ENCODE data around the gene NFKB1. TPM values are rescaled to one million over a fixed set of nuclear protein-coding genes. Genes with fewer than 3 reads are reported as not detected.

NFKB1 gene
- polyA plus RNA-seq, 2 of the 4 experiments (the other 2 are of a cell fraction) = 15.2 to 18.3 TPM

- ATAC-seq (no peak), FAIRE-seq (no peak)
- POLR2A ChIA-PET = no interaction called here
These were observed 53.8 kb downstream of the NFKB1 start for GRCh38 chr4:102554992-102555391.

GRCh38 chr4:102557636-102558035, 56.5 kb downstream of the NFKB1 start:
- WGBS (ENCODE audit: missing lambda C conversion rate) = 100% methylated on average over 2 of the region's 2 CpGs
- Histone ChIP-seq H3K4me1 (peaks cover 7% of the 10 kb centered on the region; the same call in 1 of the 3 replicates), H3K27ac (no peak overlapping the region), H3K4me2 (no peak overlapping the region), H3K9me3 (no peaks in the 10 kb centered on the region), H3K4me3 (no peak overlapping the region)
- FAIRE-seq (no peak), ATAC-seq (no peak), DNase-seq (ENCODE audit: low read depth in 1 of 2, low spot score in 1 of 2) (no peak)
- no peak for TF ChIP-seq SMC3 (IDR thresholded peaks at IDR 0.05)
- no peak for TF ChIP-seq ATOH8 (CRISPR knock-in tag; IDR thresholded peaks at IDR 0.05; ENCODE audit: low read depth)
- TF ChIP-seq FOSL2 (IDR thresholded peaks at IDR 0.05) = no peak
- TF ChIP-seq FOSL2 (CRISPR knock-in tag; IDR thresholded peaks at IDR 0.05) = no peak
- no peak for TF ChIP-seq ZSCAN20 (CRISPR knock-in tag; IDR thresholded peaks at IDR 0.05)
- TF ChIP-seq MAX (IDR thresholded peaks at IDR 0.05) = no peak
- no peak for TF ChIP-seq EP300 (IDR thresholded peaks at IDR 0.05)
- TF ChIP-seq CTCF (IDR thresholded peaks at IDR 0.05) = no peak
- POLR2A ChIA-PET = no interaction called here
- CTCF ChIA-PET = no interaction called here

More at GRCh38 chr4:102554992-102555391, 53.8 kb downstream of the NFKB1 start:
- TF ChIP-seq ZFP36 (IDR thresholded peaks at IDR 0.05; ENCODE audit: borderline replicate concordance, partially characterized antibody) (no peak), PHF8 (IDR thresholded peaks at IDR 0.05; ENCODE audit: borderline replicate concordance, low read depth) (no peak), RFX5 (IDR thresholded peaks at IDR 0.05) (no peak), MAX (IDR thresholded peaks at IDR 0.05) (no peak), JUNB (IDR thresholded peaks at IDR 0.05) (no peak), REST (IDR thresholded peaks at IDR 0.05) (no peak), MAFK (IDR thresholded peaks at IDR 0.05; ENCODE audit: partially characterized antibody) (no peak), EHMT2 (IDR thresholded peaks at IDR 0.05; ENCODE audit: low read depth) (no peak), SMC3 (IDR thresholded peaks at IDR 0.05) (no peak)
- H3K4me3 ChIP-seq = no peak overlapping the region
- no peaks in the 10 kb centered on the region for H3K9me3 ChIP-seq
- no peak overlapping the region for H3K4me2 ChIP-seq
- H3K4me1 ChIP-seq = peaks cover 8% of the 10 kb centered on the region; the same call in 1 of the 3 replicates
- DNase-seq (ENCODE audit: low read depth in 1 of 2, low spot score in 1 of 2) = no peak
- H3K27ac ChIP-seq = no peak overlapping the region
- CTCF ChIA-PET = no interaction called here

GRCh38 chr4:102560115-102560514, 59.0 kb downstream of the NFKB1 start:
- FAIRE-seq = no peak
- no peak overlapping the region for H3K4me2 ChIP-seq
- ChIA-PET CTCF (no interaction called here), POLR2A (no interaction called here)
- H3K27ac ChIP-seq = no peak overlapping the region
- no peaks in the 10 kb centered on the region for H3K9me3 ChIP-seq
- no peaks in the 10 kb centered on the region for H3K4me1 ChIP-seq
- ATAC-seq = no peak
- no peak for DNase-seq (ENCODE audit: low read depth in 1 of 2, low spot score in 1 of 2)
- H3K4me3 ChIP-seq = no peak overlapping the region
- WGBS (ENCODE audit: missing lambda C conversion rate) = 85% methylated on average over 5 of the region's 5 CpGs
- TF ChIP-seq CHD4 (IDR thresholded peaks at IDR 0.05; ENCODE audit: borderline replicate concordance) (no peak), EP300 (IDR thresholded peaks at IDR 0.05) (no peak), FOXS1 (CRISPR knock-in tag; IDR thresholded peaks at IDR 0.05) (no peak), CTCF (IDR thresholded peaks at IDR 0.05) (no peak), BCL3 (IDR thresholded peaks at IDR 0.05) (no peak), HES2 (IDR thresholded peaks at IDR 0.05) (no peak), ZNF302 (CRISPR knock-in tag; IDR thresholded peaks at IDR 0.05) (no peak), MAX (IDR thresholded peaks at IDR 0.05) (no peak), POLR2A (IDR thresholded peaks at IDR 0.05; ENCODE audit: low read length) (no peak), ELK1 (IDR thresholded peaks at IDR 0.05; ENCODE audit: low read depth, low read length) (no peak)

Measured in A549 (cell line).